Measurements from ENCODE around the gene CHMP4B.

DNA sequence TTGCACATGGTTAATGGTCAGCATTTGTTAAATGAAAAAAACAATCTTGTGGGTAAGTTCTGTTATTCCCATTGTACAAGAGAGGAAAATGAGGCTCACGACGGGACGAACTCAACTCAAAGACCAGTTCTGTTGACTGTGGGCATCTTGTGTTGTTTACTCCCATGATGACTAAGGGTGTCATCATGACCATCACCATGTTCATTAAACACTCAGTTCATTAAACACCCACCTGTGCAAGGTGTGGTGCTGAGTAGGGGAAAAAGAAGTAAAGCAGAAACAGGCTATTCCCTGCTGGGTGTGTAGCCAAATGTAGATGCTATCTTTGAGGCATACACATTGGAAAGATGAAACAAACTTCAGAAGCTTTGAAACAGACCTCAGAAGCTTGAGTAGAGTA, 4.5 kb downstream of the CHMP4B start:
- TF ChIP-seq, protein P1, sequence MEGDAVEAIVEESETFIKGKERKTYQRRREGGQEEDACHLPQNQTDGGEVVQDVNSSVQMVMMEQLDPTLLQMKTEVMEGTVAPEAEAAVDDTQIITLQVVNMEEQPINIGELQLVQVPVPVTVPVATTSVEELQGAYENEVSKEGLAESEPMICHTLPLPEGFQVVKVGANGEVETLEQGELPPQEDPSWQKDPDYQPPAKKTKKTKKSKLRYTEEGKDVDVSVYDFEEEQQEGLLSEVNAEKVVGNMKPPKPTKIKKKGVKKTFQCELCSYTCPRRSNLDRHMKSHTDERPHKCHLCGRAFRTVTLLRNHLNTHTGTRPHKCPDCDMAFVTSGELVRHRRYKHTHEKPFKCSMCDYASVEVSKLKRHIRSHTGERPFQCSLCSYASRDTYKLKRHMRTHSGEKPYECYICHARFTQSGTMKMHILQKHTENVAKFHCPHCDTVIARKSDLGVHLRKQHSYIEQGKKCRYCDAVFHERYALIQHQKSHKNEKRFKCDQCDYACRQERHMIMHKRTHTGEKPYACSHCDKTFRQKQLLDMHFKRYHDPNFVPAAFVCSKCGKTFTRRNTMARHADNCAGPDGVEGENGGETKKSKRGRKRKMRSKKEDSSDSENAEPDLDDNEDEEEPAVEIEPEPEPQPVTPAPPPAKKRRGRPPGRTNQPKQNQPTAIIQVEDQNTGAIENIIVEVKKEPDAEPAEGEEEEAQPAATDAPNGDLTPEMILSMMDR (conservative IDR thresholded peaks at IDR 0.05; ENCODE audit: low read depth, low read length): no peak
- no peak for TF ChIP-seq EZH2 (IDR thresholded peaks at IDR 0.05; ENCODE audit: borderline replicate concordance, low read depth, low read length, poor library complexity, severe bottlenecking)
